NCI-H1436 (cell line): Measurements from ENCODE around the gene CORO2B.
A peak's percentile ranks its signal among the peaks of the same experiment; 100 is the strongest.

Experiments
- DNase-seq: peaks from one replicate; lab custom pipeline; 2025; lab: John Stamatoyannopoulos, UW

CORO2B gene

DNA sequence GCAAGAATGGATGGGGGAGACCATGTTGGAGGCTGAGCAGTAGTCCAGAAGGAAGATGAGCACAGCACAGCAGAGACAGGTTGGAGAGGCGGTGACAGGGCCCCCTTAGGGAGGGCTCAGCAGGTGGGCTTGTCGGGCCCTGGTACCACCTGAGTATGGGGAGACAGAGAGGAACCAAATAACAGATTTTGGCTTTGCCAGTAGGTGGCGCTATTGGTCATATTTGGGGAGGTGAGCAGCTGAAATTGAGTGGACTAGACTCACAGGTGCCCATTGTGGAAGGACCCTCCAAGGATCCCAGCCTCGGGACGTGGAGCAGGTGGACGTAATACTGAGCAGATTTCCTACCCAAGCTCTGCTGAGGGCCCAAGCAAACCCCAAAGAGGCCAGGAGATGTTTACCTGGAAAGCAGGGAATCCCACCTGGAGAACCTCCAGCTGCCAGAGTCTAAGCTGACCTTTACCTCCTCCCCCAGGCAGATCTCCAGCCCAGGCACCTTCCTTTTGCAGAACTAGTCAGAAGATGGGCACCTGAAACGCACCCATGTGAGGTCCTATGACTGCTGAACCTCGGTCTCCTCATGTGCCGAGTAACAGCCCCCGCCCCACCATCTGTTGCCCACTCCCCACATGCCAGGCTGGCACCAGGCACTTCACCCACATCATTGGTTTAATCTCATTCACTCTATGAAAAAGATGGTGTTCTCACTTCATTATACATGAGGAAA is 24.6 kb upstream of the CORO2B start:
- peak; percentile 81 for DNase-seq

DNA sequence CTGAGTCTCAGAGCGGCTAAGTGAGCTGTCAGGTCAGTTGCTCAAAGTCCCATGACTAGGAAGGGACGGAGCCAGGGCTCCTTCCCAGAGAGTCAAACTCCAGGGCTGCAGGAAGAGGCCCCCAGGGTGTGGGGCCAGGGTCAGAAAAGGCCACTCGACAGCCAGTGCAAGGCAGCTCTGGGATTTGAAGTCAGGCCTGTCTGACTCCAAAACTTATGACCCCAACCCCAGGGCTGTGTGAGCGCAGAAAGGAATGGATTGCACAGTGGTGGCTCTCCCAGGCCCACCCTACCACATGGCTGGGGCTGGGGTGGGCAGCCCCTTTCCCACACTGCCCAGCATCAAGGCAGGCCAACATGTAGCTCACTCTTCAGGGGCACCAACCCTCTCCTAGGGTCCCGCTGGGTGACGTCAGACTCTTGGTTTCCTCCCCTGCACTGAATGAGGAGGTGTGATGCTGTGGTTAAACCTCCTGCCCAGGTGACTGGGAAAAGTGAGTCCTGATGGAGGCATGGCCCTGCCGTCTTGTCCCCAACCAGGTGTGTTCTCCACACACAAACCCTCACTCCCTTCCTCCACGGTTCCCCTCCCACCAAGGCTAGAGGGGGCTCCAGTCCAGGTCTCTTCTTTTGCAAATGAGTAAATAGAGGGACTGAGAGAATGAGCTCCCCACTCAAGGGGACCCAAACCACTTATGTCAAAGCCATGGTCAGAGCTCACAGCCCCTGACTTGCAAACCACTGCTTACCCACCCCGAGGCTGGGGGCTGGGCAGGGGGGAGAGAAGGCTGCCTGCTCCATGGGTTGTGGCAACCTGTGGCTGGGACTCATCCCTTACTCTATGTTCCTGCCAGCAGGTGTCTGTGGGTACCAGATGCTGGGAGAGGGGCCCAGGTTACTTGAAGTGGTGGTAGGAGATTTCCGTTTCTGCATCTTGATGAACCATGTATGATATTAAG is 23.8 kb upstream of the CORO2B start:
- no peak for DNase-seq

DNA sequence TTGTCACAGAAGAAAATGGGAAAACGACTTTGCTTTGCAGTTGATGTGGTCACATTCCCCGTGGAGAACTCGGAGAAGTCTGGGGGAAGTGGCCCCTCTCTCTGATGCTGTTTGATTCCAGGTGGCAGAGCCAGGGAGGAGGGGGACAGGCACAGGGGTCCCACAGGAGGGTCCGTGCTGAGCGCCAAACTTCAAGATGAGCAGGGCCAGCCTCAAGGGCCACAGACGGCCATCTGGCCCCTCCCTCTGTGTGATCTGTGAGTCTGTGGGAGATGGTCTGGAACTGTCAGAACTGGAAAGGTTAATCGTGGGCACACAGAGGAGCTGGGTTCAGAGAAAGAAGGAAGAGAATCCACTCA is 23.1 kb upstream of the CORO2B start:
- no peak for DNase-seq

GRCh38 chr15:68556139-68556990 is 22.4 kb upstream of the CORO2B start:
- no peak for DNase-seq

DNA sequence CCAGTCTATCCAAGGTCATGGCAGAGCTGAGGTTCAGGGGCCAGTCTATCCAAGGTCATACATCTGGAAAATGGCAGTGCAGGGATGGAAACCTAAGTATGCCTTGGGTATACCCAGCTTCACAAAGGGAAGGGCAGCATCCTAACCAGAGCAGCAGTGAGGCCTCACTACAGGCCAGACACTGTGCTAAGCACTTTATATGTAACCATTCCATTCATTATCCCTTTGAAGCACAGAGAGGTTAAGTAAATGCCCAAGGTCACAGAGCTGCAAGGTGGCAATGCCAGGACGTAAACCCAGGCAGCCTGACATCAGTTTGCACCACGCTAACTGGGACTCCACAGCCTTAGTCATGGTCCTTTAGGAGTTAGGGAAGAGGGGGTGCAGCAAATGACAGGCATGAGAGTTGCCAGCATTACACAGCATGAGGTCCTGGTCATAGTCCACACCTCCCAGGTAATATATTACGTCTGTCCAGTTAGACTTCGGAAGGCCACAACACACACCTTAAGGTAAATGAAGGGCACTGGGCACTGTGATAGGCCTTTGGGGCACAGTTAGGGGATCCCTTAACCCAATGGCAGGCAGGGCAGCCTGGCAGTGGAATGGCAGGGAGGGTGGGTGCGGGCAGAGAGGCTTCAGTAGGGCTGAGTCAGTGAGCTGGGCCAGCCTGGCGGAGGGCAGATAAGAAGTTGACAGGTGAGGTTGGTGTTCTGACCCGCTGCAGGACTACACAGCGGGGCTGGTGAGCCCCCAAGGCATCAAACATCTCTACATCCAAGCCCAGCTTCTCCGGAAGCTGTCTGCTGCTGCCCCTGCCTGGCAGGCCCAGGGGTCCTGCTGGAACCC is 21.1 kb upstream of the CORO2B start:
- DNase-seq, result no peak

DNA sequence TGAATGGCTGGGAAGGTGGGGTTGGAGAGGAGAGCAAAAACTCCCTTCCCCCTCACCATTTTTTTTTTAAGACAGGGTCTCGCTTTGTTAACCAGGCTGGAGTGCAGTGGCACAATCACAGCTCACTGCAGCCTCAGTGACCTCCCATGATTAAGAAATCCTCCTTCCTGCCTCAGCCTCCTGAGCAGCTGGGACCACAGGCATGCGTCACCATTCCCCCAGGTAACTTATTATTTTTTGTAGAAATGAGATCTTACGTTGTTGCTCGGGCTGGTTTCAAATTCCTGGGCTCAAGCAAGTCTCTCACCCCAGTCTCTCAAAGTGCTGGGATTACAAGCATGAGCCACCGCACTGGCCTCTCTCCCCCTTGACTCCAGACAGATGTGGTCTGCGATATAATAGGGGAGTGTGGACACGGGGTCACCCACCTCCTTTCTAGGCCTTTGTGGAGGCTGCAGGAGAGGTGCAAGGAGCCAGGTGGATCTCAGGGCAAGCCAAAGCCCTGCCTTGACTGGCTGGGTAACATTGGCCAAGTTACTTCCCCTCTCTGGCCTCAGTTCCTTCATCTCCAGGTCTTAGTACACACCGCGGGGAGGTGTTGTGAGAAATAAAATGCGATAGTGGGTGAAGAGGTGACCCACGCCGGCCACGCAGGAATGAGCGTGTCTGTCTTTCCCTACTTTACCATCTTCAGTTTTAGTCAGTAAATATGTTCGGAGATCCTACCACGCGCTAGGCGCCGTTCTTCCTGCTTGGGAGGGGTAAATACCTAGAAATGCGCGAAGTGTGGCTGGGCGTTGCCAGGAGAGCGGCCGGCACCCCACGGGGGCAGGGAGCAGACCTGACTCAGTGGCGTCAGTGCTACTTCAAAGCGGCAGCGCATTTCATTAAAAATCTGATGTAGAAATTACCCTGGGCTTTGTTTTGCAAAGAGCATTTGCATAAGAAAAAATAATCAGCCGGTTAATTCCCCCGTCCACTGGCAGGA is 20.2 kb upstream of the CORO2B start:
- DNase-seq, result no peak

DNA sequence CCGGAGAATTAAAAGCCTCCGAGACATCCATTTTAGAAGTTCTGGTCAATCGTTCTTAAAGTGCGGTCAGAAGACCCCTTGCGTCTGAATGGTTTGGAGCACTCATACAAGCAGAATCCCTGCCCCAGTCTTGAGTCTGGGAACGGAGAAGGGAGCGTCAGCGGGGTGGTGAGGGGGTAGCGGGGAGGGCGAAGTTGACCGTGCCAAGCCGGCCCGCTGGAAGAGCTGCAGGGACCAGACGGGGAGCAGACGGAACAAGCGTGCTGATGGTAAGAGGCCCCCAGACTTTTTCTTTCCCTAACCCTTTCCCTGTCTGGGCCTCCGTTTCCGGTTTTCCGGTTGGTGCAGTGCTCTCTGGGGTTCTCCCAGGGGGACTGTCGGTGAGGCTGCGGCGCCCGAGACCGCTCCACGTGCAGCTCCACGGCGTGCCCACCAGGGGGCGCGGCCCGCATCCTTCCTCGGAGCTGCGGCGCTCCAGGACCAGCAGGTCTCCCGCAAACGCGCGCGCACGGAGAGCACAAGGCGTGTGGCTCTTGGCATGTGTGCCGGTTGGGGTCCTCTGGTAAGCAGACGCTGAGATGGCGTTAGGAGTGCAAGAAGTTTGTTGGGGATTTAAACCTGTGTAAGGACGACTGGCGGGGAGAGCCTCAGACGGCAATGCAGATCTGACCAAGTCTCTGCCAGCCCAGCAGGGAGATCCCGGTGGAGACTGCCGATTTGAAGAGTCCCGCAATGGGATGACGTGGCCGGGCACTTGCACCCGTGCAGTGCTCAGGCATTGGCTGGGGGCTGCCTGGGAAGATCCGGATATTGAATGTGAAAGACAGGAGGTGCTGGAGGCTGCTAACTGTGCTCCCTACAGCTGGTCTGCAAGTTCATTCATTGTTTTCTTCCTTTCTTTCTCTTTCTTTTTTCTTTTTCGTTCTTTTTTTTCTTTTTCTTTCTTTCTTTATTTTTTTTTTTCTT is 19.2 kb upstream of the CORO2B start:
- DNase-seq, result peak; percentile 74

- no peak for DNase-seq
Observed at GRCh38 chr15:68560501-68561113, 18.2 kb upstream of the CORO2B start.

GRCh38 chr15:68561171-68561900 is 17.5 kb upstream of the CORO2B start:
- no peak for DNase-seq

DNA sequence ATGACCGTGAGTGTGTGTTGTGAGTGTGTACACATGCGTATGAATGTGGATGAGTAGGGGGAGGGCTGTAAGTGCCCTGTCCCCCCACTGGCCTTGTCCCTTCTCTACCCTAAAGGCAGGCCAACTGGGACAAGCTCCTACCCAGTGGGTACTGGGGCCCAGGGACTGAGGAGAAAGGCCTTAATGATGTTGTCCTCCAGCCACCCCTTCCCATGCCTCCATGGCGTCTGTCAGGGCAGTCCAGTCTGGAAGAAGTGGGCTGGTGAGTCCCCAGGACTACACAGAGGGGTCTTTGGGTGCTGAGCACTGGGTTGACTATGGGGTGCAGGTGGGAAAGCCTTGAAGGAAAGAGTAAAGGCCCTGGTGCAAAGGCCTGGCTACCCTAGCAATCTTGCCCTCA is 16.9 kb upstream of the CORO2B start:
- no peak for DNase-seq

DNA sequence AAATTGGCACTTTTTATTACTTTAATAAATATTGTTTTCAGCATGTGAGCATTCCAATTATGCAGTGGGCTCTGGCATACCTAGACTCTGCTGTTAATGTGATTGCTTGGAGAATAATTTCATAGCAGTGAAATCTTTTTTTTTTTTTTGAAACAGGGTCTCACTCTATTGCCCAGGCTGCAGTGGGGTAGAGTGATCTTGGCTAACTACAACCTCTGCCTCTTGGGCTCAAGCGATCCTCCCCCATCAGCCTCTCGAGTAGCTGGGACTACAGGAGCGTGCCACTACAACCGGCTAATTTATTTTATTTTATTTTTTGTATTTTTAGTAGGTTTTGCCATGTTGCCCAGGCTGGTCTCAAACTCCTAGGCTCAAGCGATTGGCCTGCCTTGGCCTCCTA is 14.6 kb upstream of the CORO2B start:
- DNase-seq, result no peak

DNA sequence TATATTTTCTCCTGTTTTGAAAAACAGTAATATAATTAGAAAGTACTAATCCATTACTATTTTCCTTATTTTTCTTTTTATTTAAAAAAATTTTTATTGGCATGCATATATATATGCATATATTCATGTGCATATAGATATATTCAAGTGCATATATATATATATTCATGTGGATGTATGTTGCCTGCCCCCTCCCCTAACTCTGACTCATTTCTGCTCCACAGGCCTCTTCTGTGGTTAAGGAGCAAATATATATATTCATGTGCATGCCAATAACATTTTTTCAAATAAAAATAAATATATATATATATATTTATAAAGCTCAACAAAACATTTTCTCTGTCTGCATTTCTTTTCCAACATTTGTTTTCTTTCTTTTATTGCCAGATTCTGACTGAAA is 13.6 kb upstream of the CORO2B start:
- DNase-seq, result no peak

DNA sequence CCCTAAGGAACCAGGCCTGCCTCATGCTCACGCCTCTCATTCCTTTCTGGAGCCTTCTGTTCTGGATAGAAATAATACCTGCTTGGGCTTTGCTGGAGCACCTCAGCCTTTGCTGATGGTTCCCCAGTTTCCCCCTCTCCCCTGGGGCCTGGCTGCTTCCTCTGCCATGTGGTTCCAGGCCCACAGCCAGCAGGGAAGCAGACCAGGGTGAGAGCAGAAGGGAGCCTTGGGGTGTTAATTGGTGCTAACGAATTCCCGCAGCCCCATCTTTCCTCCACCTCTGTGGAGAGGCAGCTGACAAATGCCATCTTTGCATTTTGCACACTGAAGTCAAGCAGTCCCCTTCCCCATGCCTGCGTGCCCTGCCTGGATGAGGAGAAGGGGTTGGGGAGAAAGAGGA is 13.1 kb upstream of the CORO2B start:
- DNase-seq, result no peak

DNA sequence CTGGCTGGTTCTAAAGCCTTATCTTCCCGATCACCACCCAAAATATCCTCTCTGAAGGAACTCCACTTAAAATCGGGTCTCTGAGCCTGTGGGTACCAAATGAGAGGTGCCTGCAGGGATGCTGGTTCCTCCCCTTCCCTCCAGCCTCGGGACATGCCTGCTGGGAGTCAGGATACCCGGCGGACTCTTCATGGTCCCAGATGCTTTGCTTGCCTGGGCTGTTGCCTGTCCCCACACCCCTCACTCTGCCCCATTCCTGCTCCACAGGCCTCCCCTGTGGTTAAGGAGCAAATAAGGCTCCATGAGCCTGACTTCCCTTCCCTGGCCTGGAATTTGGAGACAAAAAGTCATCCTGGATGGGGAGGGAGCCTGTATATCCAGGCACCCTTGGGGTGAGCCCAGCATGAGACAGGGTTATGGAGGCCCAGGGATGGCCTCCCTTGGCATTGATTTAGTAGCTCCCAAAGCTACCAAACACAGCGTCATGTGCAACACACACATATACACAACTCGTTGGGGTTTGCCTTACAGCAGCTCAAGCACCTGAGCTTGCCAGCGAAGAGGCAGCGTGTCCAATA is 12.3 kb upstream of the CORO2B start:
- DNase-seq, result no peak

DNA sequence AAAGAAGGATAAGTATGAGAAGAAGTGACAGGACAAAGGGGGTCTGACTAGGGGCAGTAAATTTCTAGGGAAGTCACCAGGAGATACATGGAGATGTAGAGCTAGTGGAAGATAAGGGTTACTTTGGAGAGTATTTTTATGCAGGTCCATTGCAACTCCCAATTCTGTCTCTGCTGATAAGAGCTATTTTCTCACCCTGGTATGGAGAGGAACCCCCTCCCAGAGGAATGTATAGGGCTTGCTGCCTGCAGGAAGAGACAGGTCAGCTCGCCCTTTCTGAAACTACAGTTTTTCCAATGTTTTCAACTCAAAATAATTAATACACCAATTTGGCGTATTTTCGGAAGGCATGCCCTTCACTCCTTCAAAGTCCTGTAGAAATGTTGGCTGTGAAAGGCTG is 11.4 kb upstream of the CORO2B start:
- no peak for DNase-seq

DNA sequence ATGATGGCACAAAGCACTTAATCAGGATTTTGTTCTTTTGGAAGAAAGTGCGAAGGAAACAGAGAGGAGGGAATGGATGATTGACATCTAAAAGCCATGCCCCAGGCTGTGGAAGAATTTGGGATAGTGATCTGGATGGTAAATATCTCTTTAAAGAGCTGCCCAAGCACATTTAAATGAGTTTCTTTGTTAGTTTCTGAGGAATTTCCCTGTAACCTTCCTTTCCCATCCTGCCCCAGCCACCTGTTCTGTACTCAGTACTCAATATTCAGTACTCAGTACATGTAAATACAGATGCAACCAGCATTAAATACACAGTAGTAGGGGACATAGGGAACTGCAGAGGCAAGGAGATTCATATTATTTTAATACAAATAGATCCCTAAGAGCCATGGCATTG is 7.8 kb upstream of the CORO2B start:
- no peak for DNase-seq

DNA sequence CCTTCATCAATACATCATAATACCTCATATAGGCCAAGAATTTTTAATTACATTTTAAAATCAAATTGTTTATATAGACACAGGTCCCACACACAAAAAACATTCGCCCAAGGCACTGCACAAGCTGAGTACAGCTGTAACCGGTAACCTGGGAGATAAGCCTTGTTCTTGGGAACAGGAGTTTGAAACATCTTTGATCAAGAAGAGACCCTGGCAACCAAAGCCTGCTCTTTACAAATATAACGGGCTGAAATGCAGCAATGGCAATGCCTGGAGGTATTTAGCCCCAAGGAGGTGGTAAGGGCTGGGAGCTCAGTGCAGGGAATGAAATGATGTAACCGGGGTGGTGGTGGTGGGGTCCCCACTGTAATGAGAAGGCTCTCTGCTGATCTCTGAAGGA is 7.2 kb upstream of the CORO2B start:
- DNase-seq, result no peak

- no peak for DNase-seq
Observed at GRCh38 chr15:68572309-68572708, 6.5 kb upstream of the CORO2B start.
